Pancreas (tissue), 10 donors: ENCODE data around the gene IP6K3. TPM values are rescaled to one million over a fixed set of nuclear protein-coding genes. Genes with fewer than 3 reads are reported as not detected.

Experiments
- ATAC-seq, 4 donors: fragments of 200-7000 bp; cut with Tn5 transposase; one replicate each; pipeline versions ENCODE4 v1.8.0 to v1.9.1; 2020; ENCODE audit warnings: mild to moderate bottlenecking in 4 of 4, moderate library complexity in 4 of 4
- DNase-seq, 6 donors: peaks; one replicate each; pipeline ENCODE4 v3.0.0-alpha.2; 2020
- FAIRE-seq: peaks from 2 replicates; lab custom pipeline; 2012; peaks lifted over from hg19 to GRCh38; lab: Jason Lieb, UNC
- H3K27ac ChIP-seq, 4 donors: fragments of 200-600 bp; sonication (generic); 1 replicate in 3 of 4; 2 replicates in 1 of 4; pipeline versions ENCODE4 v1.5.0 to v1.8.0; 2020
- H3K27me3 ChIP-seq, 4 donors: fragments of 200-600 bp; one replicate each; pipeline ENCODE4 v1.8.0; 2021
- H3K36me3 ChIP-seq, 3 donors: fragments of 200-600 bp; sonication (generic) in 1 of 3; one replicate each; pipeline versions ENCODE4 v1.5.0 to v1.8.0; 2020 to 2021
- H3K4me1 ChIP-seq, 3 donors: fragments of 200-600 bp; one replicate each; pipeline ENCODE4 v1.8.0; 2021
- H3K4me3 ChIP-seq, 4 donors: fragments of 200-600 bp; sonication (generic) in 2 of 4; one replicate each; pipeline versions ENCODE4 v1.5.0 to v1.8.0; 2020 to 2021
- H3K9me3 ChIP-seq, 4 donors: fragments of 200-600 bp; one replicate each; pipeline ENCODE4 v1.8.0; 2021
- CTCF ChIP-seq, 4 donors: fragments of 200-600 bp; sonication (generic) in 3 of 4; IDR thresholded peaks; one replicate each; pipeline versions ENCODE4 v1.5.0 to v1.8.0; 2021; ENCODE audit warnings: antibody characterized with exemption in 4 of 4
- WGBS, 2 donors: extraction: QIAGEN DNeasy Blood & Tissue Kit; methylation state at CpG; one replicate each; pipeline ENCODE4 v1.1.7; 2013; 5-methylcytosine and 5-hydroxymethylcytosine counted together
- intact Hi-C, 3 donors: fragments of 100-400 bp; cut with DNase I; formaldehyde crosslinking; loops; one replicate each; pipeline versions ENCODE4 v1.11.1 to v1.14.2; 2022
- polyA plus RNA-seq, 2 donors: library from polyadenylated mRNA; stranded (reverse); fragments of 200-250 nt; gene quantifications; one replicate each; pipeline ENCODE4 v1.2.3, GENCODE V29; 2013
- total RNA-seq, 6 donors: library from RNA; stranded (reverse); fragmentation: NEBNext Ultra II Directional in 4 of 6; extraction: Animal tissue kit (Norgen Biotek cat#: 25700) in 4 of 6; gene quantifications; one replicate each; pipeline versions ENCODE4 v1.2.1 to v1.2.4, GENCODE V29; 2021 to 2023
- donor health status: healthy with polysubstance abuse.
- donor health status: DM: no; HTN: no; CAD: no; lungs with moderate emphysema.
- donor health status: DM: no; HTN: no; CAD: no.
- donor health status: control.
- donor health status: control.
- donor health status: Bipolar disorder and iron deficiency.
- donor health status: DM: yes; HTN: yes; CAD: no.
- donor health status: DM: no; HTN: no; CAD: no.
- donor health status: DM: no; HTN: no; CAD: no.
- donor health status: DM: yes; HTN: yes; CAD: no.

Gene IP6K3
- total and polyA plus RNA-seq, 8 donors = 0.12 to 0.69 (median 0.36) TPM

DNA sequence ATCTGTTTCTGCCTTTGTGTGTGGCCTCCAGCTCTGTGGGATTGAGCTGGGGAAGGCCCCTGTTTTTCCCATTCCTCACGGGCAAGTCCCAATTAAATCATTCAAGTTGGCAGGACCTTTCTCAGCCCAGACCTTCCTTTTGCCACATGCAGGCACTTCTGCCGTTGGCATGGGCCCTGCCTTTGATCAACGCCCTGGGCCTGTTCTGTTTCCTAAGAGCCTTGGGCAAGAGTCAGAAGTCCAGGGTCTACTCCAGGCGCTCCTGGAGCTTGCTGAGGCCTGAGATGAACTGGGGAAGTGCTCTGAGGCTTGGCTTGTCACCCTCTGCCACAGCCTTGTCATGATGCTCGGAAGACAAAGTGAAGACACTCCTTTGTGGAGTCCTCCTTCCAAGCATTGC, 7.1 kb downstream of the IP6K3 start:
- intact Hi-C loops = no loop called here
- peak overlapping the region in 3 of 4 donors; percentile 11 to 75 (median 42) for H3K27ac ChIP-seq
- DNase-seq (peak in 1 of 6 donors; percentile 26), FAIRE-seq (no peak), ATAC-seq (peak in 1 of 4 donors; percentile 4)
- H3K9me3 ChIP-seq = no peaks in the 10 kb centered on the region
- 69 to 81% methylated on average over 5 of the region's 5 CpGs for WGBS, 2 donors
- TF ChIP-seq CTCF (IDR thresholded peaks at IDR 0.05) = no peak
- no peaks in the 10 kb centered on the region for H3K27me3 ChIP-seq
- H3K36me3 ChIP-seq = no peaks in the 10 kb centered on the region
- H3K4me1 ChIP-seq = peaks cover 0 to 17% (median 15%) of the 10 kb centered on the region in 3 donors
- H3K4me3 ChIP-seq = no peak overlapping the region

DNA sequence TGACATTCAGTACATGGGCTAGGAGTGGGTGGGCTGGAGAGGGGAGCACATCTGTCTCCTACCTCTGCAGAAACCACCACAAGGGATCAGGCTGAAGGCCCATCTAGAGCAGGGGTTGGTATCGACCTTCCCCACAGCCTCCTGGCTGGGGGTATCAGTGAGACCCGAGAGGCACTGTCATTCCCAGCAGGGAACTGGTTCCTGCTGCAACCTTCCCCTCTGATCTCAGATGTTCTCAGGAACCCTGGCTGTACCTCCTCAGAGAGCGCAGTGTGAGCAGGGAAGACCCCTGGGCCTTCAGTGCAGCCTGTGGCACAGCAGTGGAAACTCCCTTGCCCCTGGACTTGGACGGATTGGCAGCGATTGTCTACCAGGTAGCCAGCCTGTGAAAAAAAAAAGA, 7.8 kb downstream of the IP6K3 start:
- Histone ChIP-seq H3K36me3 (no peaks in the 10 kb centered on the region), H3K4me3 (no peak overlapping the region), H3K9me3 (no peaks in the 10 kb centered on the region), H3K4me1 (peaks cover 0 to 14% (median 14%) of the 10 kb centered on the region in 3 donors), H3K27me3 (no peaks in the 10 kb centered on the region), H3K27ac (no peak overlapping the region)
- ATAC-seq = no peak
- WGBS, 2 donors = 86 to 96% methylated on average over 5 of the region's 5 CpGs
- DNase-seq = peak in 1 of 6 donors; percentile 19
- no peak for TF ChIP-seq CTCF (IDR thresholded peaks at IDR 0.05)
- intact Hi-C loops = no loop called here
- FAIRE-seq = no peak

DNA sequence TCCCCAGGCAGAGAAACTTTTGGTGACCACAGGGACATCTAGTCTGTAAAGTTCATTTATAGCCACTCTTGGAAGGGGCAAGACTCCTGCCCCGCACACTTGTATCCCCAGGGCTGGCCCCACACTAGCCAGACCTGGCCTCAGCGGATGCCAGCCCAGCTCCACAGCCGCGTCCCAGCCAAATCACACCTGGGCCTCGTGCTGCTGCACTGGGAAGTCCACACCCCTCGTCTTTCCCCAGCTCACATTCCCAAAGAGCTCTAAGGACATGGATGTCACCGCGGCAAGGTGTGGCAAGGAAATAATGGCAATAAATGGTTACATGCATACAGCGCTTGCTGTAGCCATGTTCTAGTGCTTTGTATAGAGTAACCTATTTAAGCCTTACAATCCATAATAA, 8.6 kb downstream of the IP6K3 start:
- WGBS, 2 donors = 89 to 95% methylated on average over 9 of the region's 9 CpGs
- DNase-seq = peak in 1 of 6 donors; percentile 35
- ATAC-seq = no peak
- no peaks in the 10 kb centered on the region for H3K27me3 ChIP-seq
- peaks cover 0 to 14% (median 10%) of the 10 kb centered on the region in 3 donors for H3K4me1 ChIP-seq
- intact Hi-C loops = no loop called here
- no peak for TF ChIP-seq CTCF (IDR thresholded peaks at IDR 0.05)
- no peak overlapping the region for H3K27ac ChIP-seq
- no peaks in the 10 kb centered on the region for H3K36me3 ChIP-seq
- no peak for FAIRE-seq
- no peak overlapping the region for H3K4me3 ChIP-seq
- H3K9me3 ChIP-seq = no peaks in the 10 kb centered on the region

DNA sequence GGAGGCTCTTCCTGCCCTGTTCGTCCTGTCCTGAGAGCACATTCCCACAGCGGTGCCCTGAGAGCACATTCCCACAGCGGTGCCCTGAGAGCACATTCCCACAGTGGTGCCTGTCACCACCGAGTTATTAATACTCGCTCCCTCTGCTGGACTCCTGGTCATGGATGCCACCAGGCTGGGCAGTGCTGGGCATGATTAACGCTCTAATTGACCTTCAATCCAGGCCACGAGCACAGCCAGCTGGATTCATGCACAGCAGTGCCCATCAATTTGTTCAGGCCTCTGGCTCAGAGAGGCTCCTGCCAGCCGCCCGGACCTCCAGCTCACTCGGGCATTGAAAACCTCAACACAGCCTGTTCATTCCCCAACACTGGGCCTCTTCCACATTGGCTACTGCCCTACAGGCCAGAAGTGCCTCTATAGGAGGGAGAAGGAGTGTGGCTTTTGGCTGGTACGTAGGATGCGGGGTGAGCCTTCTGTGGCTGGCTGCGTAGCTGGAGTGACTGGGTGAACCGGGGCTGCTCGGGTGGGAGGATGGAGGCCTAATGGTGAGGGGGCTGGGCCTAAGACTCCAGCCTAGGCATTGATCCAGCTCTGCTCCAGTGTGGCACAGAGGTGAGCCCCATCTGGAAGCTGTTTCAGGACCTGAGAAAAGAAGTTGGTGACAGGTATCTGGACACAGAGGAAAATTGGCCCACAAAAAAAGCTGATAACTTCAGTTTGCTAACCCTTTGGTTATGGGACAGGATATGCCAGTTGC, 9.3 kb downstream of the IP6K3 start:
- peak in 3 of 4 donors; percentile 35 to 69 (median 44) for ATAC-seq
- Histone ChIP-seq H3K36me3 (no peaks in the 10 kb centered on the region), H3K4me3 (no peak overlapping the region), H3K9me3 (no peaks in the 10 kb centered on the region), H3K27ac (peak overlapping the region in 2 of 4 donors; percentile 37 to 41), H3K4me1 (peaks cover 0 to 17% (median 16%) of the 10 kb centered on the region in 3 donors), H3K27me3 (no peaks in the 10 kb centered on the region)
- 72% methylated on average over 15 of the region's 15 CpGs for WGBS, 2 donors
- no peak for TF ChIP-seq CTCF (IDR thresholded peaks at IDR 0.05)
- no peak for FAIRE-seq
- intact Hi-C loops = no loop called here
- peak in 2 of 6 donors; percentile 28 to 52 for DNase-seq

DNA sequence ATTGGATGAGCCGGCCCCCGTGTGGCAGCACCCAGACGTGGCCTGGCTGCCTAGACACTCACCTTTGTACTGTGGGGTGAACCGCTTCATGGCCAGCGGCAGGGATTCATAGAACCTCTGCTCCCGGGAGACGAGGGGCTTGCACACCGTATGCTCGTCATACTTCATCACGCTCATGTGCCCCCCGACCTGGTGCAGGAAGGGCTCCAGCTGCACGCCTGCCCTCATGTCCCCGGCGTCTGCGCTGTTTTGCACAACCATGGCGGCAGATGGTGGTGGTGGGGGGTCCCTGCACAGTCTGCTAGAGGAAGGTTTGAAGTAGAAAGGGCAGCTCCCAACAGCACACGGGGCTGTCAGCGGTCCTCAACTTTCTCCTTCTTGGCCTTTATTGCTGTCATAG, 11.5 kb downstream of the IP6K3 start:
- intact Hi-C loops = no loop called here
- FAIRE-seq = no peak
- Histone ChIP-seq H3K4me3 (no peak overlapping the region), H3K27ac (no peak overlapping the region), H3K4me1 (peaks cover 0 to 32% (median 25%) of the 10 kb centered on the region in 3 donors), H3K9me3 (no peaks in the 10 kb centered on the region), H3K36me3 (no peaks in the 10 kb centered on the region), H3K27me3 (no peaks in the 10 kb centered on the region)
- 84 to 87% methylated on average over 18 of the region's 18 CpGs for WGBS, 2 donors
- peak in 2 of 6 donors; percentile 20 to 37 for DNase-seq
- TF ChIP-seq CTCF (IDR thresholded peaks at IDR 0.05) = no peak
- no peak for ATAC-seq
